Heart left ventricle (tissue), 16 donors: Measurements from ENCODE around the gene STUM. TPM values are rescaled to one million over a fixed set of nuclear protein-coding genes. Genes with fewer than 3 reads are reported as not detected.

ENCODE experiments used
- ATAC-seq, 4 donors: fragments of 200-7000 bp; cut with Tn5 transposase; one replicate each; pipeline ENCODE4 v1.9.1; 2020 to 2022; ENCODE audit warnings: moderate library complexity in 4 of 4, mild to moderate bottlenecking in 3 of 4, moderate number of reproducible peaks in 1 of 4
- DNase-seq, 5 donors: peaks; one replicate each; pipeline ENCODE4 v3.0.0-alpha.2; 2020
- H3K27ac ChIP-seq, 12 donors: fragments of 200-600 bp; sonication (generic) in 4 of 12; one replicate each; pipeline versions ENCODE4 v1.5.0 to v1.8.0; 2016 to 2022; ENCODE audit warnings: mild to moderate bottlenecking in 2 of 12
- H3K27me3 ChIP-seq, 9 donors: fragments of 200-600 bp; sonication (generic) in 2 of 9; one replicate each; pipeline versions ENCODE4 v1.5.1 to v1.8.0; 2016 to 2022; ENCODE audit warnings: mild to moderate bottlenecking in 3 of 9
- H3K36me3 ChIP-seq, 9 donors: fragments of 200-600 bp; sonication (generic) in 2 of 9; one replicate each; pipeline versions ENCODE4 v1.5.0 to v1.8.0; 2018 to 2022; ENCODE audit warnings: mild to moderate bottlenecking in 2 of 9
- H3K4me1 ChIP-seq, 12 donors: fragments of 200-600 bp; sonication (generic) in 4 of 12; one replicate each; pipeline versions ENCODE4 v1.5.0 to v1.8.0; 2016 to 2022; ENCODE audit warnings: mild to moderate bottlenecking in 3 of 12
- H3K4me3 ChIP-seq, 12 donors: fragments of 200-600 bp; sonication (generic) in 4 of 12; one replicate each; pipeline versions ENCODE4 v1.5.0 to v1.8.0; 2017 to 2022; ENCODE audit warnings: mild to moderate bottlenecking in 9 of 12, moderate library complexity in 4 of 12
- H3K9me3 ChIP-seq, 12 donors: fragments of 200-600 bp; sonication (generic) in 4 of 12; one replicate each; pipeline versions ENCODE4 v1.5.0 to v1.8.0; 2016 to 2022; ENCODE audit warnings: mild to moderate bottlenecking in 1 of 12
- POLR2A ChIP-seq, 2 donors: fragments of 450-650 bp; IDR thresholded peaks; one replicate each; pipeline ENCODE4 v1.6.1; 2017; ENCODE audit warnings: antibody characterized with exemption in 2 of 2, mild to moderate bottlenecking in 2 of 2, moderate library complexity in 2 of 2
- WGBS, 4 donors: extraction: QIAGEN DNeasy Blood & Tissue Kit in 2 of 4; methylation state at CpG; one replicate each; pipeline versions ENCODE4 v1.1.5 to v1.1.7; 2013 to 2018; 5-methylcytosine and 5-hydroxymethylcytosine counted together
- intact Hi-C, 10 donors: fragments of 100-400 bp; cut with DNase I; formaldehyde crosslinking; loops; one replicate each; pipeline versions ENCODE4 v1.11.1 to v1.14.2; 2022
- polyA plus RNA-seq, 2 donors: library from polyadenylated mRNA; stranded (reverse); fragments of 200-250 nt; gene quantifications; one replicate each; pipeline ENCODE4 v1.2.3, GENCODE V29; 2013
- total RNA-seq, 9 donors: library from RNA; depleted of rRNA in 2 of 9; stranded (reverse); fragments of >200 nt in 2 of 9; fragmentation: NEBNext Ultra II Directional in 3 of 9; extraction: Animal tissue kit (Norgen Biotek cat#: 25700) in 3 of 9; gene quantifications; one replicate each; pipeline versions ENCODE4 v1.1.0 to v1.2.4, GENCODE V29; 2016 to 2023
- TF ChIP-seq, protein P1 (sequence below), 12 donors: fragments of 200-600 bp; sonication (generic) in 4 of 12; IDR thresholded peaks; one replicate each; pipeline versions ENCODE4 v1.5.0 to v1.8.0; 2018 to 2022; ENCODE audit warnings: antibody characterized with exemption in 12 of 12, mild to moderate bottlenecking in 5 of 12
- donor health status: ischemic (EF 13 %, LVEDD 7.1; RV severe dilation, severe dysfunction).
- donor health status: healthy with polysubstance abuse.
- donor health status: DM: no; HTN: yes; CAD: no.
- donor health status: DM: no; HTN: no; CAD: no.
- donor health status: ischemic (EF 25% LVEDD 6.9; RV normal size, moderate dysfunction).
- donor health status: ischemic (EF 25% LVEDD 5.7; RV mildly dilated, moderate dysfunction).
- donor health status: healthy.
- donor health status: DM: yes; HTN: yes; CAD: no.
- donor health status: ischemic (EF 35%, LVEDD 5.7; RV mildly dilated, moderate dysfunction).
- donor health status: nonischemic (EF 11% LVEDD 7.7; RV severe dilation, severe dysfunction).
- donor health status: DM: yes; HTN: yes; CAD: no.
- donor health status: PGD.
- donor health status: ischemic (EF 29% LVEDD 5.4; RV normal size, mild dysfunction).
- donor health status: nonischemic (EF 23%, LVEDD 6.1; RV moderate dilation, normal function).

The STUM gene
- total and polyA plus RNA-seq, 11 donors = 0.39 to 1.7 (median 0.97) TPM

DNA sequence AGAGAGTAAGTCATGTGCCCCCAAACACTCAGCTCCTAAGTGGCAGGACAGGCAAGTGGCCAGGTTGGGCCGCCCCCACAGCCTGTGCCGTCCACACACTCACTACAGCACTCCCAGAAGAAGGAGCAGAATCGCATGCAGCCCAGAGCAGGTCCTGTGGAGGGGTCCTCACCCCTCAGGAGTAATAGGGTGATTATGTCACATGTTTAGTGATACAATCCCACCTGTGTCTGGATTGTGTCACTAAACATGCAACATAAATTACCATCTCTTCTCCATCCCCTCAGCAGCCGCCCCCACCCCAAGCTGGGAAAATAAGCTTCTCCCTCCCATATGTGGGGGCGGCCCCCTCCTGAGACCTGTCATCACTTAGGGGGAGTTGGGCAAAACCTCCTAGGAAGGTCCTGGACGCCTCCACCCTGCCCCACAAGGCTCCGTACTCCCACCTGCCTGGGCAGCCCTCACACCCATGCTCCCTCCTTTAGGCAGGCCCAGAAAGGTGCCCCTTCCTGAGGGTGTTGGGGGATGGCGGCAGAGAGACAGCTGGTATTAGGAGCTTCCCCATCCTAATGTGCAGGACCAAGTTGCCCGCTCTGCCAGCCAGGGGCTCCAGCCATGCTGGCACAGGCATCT, 56.9 kb downstream of the STUM start:
- intact Hi-C loops = loop anchor here in 9 of 10 donors (5.0 to 10.0 kb wide), 3 partner anchors 58 to 183 kb away; partner anchors contain the start of gene STUM (in 5 of the 9)
- ATAC-seq (no peak), DNase-seq (no peak)
- Histone ChIP-seq H3K36me3 (no peaks in the 10 kb centered on the region), H3K9me3 (no peaks in the 10 kb centered on the region), H3K4me3 (no peak overlapping the region), H3K27ac (peak overlapping the region in 1 of 12 donors; percentile 24), H3K4me1 (peaks cover 0 to 47% (median 34%) of the 10 kb centered on the region in 12 donors), H3K27me3 (peaks cover 0 to 2% (median 0%) of the 10 kb centered on the region in 9 donors)
- TF ChIP-seq, protein P1, sequence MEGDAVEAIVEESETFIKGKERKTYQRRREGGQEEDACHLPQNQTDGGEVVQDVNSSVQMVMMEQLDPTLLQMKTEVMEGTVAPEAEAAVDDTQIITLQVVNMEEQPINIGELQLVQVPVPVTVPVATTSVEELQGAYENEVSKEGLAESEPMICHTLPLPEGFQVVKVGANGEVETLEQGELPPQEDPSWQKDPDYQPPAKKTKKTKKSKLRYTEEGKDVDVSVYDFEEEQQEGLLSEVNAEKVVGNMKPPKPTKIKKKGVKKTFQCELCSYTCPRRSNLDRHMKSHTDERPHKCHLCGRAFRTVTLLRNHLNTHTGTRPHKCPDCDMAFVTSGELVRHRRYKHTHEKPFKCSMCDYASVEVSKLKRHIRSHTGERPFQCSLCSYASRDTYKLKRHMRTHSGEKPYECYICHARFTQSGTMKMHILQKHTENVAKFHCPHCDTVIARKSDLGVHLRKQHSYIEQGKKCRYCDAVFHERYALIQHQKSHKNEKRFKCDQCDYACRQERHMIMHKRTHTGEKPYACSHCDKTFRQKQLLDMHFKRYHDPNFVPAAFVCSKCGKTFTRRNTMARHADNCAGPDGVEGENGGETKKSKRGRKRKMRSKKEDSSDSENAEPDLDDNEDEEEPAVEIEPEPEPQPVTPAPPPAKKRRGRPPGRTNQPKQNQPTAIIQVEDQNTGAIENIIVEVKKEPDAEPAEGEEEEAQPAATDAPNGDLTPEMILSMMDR (IDR thresholded peaks at IDR 0.05) = no peak
- TF ChIP-seq POLR2A (IDR thresholded peaks at IDR 0.05) = no peak
- WGBS, 4 donors = 82 to 93% (median 89%) methylated on average over 7 to 9 of the region's 9 CpGs

DNA sequence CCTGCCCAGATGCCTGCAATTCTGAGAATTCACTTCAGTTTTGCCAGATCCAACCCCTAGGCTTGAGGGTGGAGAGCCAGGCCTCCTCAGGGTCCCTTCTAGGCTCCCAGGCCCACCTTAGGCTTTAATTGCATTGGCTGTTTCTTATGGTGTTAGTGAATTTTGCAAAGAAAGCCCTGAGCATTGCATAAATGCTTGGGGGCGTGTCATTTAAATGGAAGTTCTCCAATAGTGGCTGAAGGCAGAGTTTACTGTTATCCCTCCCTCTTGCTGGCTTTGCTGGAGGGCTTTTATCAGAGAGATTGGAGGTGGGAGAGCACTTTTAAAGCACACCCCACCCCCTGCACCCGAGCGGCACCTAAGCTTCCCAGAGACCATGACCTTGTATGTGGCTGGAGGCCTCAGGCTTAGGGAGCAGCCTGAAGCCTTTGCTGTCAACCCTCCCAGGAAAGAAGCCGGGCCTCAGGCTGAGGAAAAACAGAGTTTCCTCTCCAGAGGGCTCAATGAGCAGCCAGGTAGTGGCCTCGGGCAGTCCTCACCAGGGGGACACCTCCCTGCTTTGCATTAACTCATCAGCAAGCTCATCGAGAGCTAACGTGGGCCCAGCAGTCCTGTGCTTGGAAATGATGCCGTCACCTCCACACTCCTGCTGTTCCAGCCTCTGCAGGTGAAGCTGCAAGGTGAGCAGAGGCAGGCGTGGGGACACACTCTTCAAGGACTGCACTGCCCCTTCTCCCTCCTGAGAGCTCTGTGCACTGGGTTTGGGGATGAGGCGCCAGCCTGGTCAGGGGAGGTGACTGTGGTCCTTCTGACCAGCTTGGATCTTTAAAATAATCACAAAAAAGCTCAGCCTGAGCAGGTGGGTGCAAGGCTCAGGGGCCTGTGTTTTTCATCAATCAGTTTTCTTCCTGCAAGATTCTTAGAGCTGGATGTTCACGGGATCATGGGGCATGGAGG, 58.0 kb downstream of the STUM start:
- H3K4me1 ChIP-seq = peaks cover 0 to 47% (median 35%) of the 10 kb centered on the region in 12 donors
- intact Hi-C loops = loop anchor here in 9 of 10 donors (5.0 to 10.0 kb wide), 3 partner anchors 59 to 184 kb away; partner anchors contain the start of gene STUM (in 5 of the 9)
- H3K9me3 ChIP-seq = no peaks in the 10 kb centered on the region

DNA sequence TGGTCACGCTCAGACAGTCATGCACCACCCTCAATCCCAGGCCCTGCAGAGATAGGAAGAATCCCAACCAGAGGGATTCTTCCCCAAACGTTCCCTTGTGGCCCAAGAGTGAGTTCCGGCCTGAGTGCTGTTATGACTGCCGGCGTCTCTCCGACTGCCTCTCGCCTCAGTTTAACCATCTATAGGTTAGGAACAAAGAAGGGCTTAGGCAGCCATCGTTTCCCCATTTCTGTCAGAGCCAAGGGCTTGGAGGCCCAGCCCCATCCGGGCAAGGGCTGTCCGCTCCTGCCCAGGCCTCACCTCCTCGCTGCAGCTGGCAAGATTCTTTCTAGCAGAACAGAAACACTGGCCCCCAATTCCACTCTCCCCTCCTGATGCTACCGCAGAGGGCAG, 58.7 kb downstream of the STUM start:
- no peak for TF ChIP-seq POLR2A (IDR thresholded peaks at IDR 0.05)
- TF ChIP-seq, protein P1 (IDR thresholded peaks at IDR 0.05) = no peak
- intact Hi-C loops = loop anchor here in 9 of 10 donors (5.0 to 10.0 kb wide), 3 partner anchors 60 to 185 kb away; partner anchors contain the start of gene STUM (in 5 of the 9)
- 94 to 96% (median 96%) methylated on average over 10 to 12 of the region's 12 CpGs for WGBS, 4 donors
- peaks cover 0 to 42% (median 33%) of the 10 kb centered on the region in 12 donors for H3K4me1 ChIP-seq
- DNase-seq (no peak), ATAC-seq (no peak)
- no peak overlapping the region for H3K4me3 ChIP-seq
- H3K36me3 ChIP-seq = no peaks in the 10 kb centered on the region
- H3K27ac ChIP-seq = no peak overlapping the region
- peaks cover 0 to 2% (median 0%) of the 10 kb centered on the region in 9 donors for H3K27me3 ChIP-seq
- no peaks in the 10 kb centered on the region for H3K9me3 ChIP-seq

More for the DNA sequence above, 58.0 kb downstream of the STUM start:
- Histone ChIP-seq H3K4me3 (no peak overlapping the region), H3K27me3 (peaks cover 0 to 2% (median 0%) of the 10 kb centered on the region in 9 donors), H3K27ac (no peak overlapping the region), H3K36me3 (no peaks in the 10 kb centered on the region)
- WGBS, 4 donors = 84 to 90% (median 87%) methylated on average over 11 of the region's 11 CpGs
- ATAC-seq = no peak
- TF ChIP-seq, protein P1 (IDR thresholded peaks at IDR 0.05) = no peak
- no peak for TF ChIP-seq POLR2A (IDR thresholded peaks at IDR 0.05)
- no peak for DNase-seq
